ENCODE measurements around the gene CROCC2. TPM values are rescaled to one million over a fixed set of nuclear protein-coding genes. Genes with fewer than 3 reads are reported as not detected.
A peak's percentile ranks its signal among the peaks of the same experiment; 100 is the strongest.

The CROCC2 gene
- total and polyA plus RNA-seq, 12 donors: 0.07 to 0.65 (median 0.28) TPM; not detected in 6

GRCh38 chr2:241040081-241040803 lies 134.1 kb downstream of the CROCC2 start:
- peak in 1 of 7 donors; percentile 36 for DNase-seq
- no peak overlapping the region for H3K4me3 ChIP-seq
- no peaks in the 10 kb centered on the region for H3K9me3 ChIP-seq (replicated peaks in 1 of 3)
- no peaks in the 10 kb centered on the region for H3K27me3 ChIP-seq
- H3K4me1 ChIP-seq (replicated peaks in 1 of 2): no peaks in the 10 kb centered on the region
- TF ChIP-seq POLR2A (IDR thresholded peaks at IDR 0.05): no peak
- no peak for TF ChIP-seq CTCF (IDR thresholded peaks at IDR 0.05)
- no peak overlapping the region for H3K27ac ChIP-seq
- intact Hi-C loops (cut with DNase I): no loop called here
- peaks cover 0 to 5% of the 10 kb centered on the region in 2 donors for H3K36me3 ChIP-seq (replicated peaks in 1 of 2)
- 93 to 98% (median 96%) methylated on average over 7 to 13 of the region's 13 CpGs for WGBS, 4 donors

- intact Hi-C loops (cut with DNase I): no loop called here
- no peak overlapping the region for H3K27ac ChIP-seq
Observed at GRCh38 chr2:241041589-241042158, 135.5 kb downstream of the CROCC2 start.

More at GRCh38 chr2:241041589-241042158, 135.5 kb downstream of the CROCC2 start:
- H3K36me3 ChIP-seq (replicated peaks in 1 of 2): peaks cover 0 to 5% of the 10 kb centered on the region in 2 donors
- no peak for TF ChIP-seq POLR2A (IDR thresholded peaks at IDR 0.05)
- no peak for TF ChIP-seq CTCF (IDR thresholded peaks at IDR 0.05)
- peak in 1 of 7 donors; percentile 17 for DNase-seq
- H3K9me3 ChIP-seq (replicated peaks in 1 of 3): no peaks in the 10 kb centered on the region
- WGBS, 4 donors: 71 to 82% (median 76%) methylated on average over 5 of the region's 5 CpGs
- no peak overlapping the region for H3K4me3 ChIP-seq
- H3K27me3 ChIP-seq: no peaks in the 10 kb centered on the region
- H3K4me1 ChIP-seq (replicated peaks in 1 of 2): no peaks in the 10 kb centered on the region

Other genes starting within 250 kb of the CROCC2 start
- gene AQP12B, start 223.5 kb upstream of the CROCC2 start, total RNA-seq: not detected
- under 1 TPM in 2 of 3 donors, not detected in 1; 0.07 to 0.48 TPM for gene AQP12B, start 223.5 kb upstream of the CROCC2 start, polyA plus RNA-seq
- not detected for gene AQP12A, start 214.5 kb upstream of the CROCC2 start, total RNA-seq
- not detected for gene AQP12A, start 214.5 kb upstream of the CROCC2 start, polyA plus RNA-seq
- 10 to 100 TPM in 4 of 9 donors, 1 to 10 TPM in 2, under 1 TPM in 3; 0.35 to 51.3 (median 2.7) TPM for gene KIF1A, start 86.1 kb upstream of the CROCC2 start, total RNA-seq
- gene KIF1A, start 86.1 kb upstream of the CROCC2 start, polyA plus RNA-seq: 100 to 1,000 TPM in 1 of 3 donors, 10 to 100 TPM in 2; 11.0 to 106 (median 16.1) TPM
- 1 to 10 TPM in 1 of 9 donors, under 1 TPM in 5, not detected in 3; 0.14 to 1.2 (median 0.78) TPM for gene AGXT, start 37.5 kb upstream of the CROCC2 start, total RNA-seq
- under 1 TPM; 0.16 to 0.47 (median 0.26) TPM for gene AGXT, start 37.5 kb upstream of the CROCC2 start, polyA plus RNA-seq
- gene MAB21L4, start 10.2 kb upstream of the CROCC2 start, total RNA-seq: not detected
- under 1 TPM in 2 of 3 donors, not detected in 1; 0.10 to 0.32 TPM for gene MAB21L4, start 10.2 kb upstream of the CROCC2 start, polyA plus RNA-seq
- 10 to 100 TPM in 8 of 9 donors, 1 to 10 TPM in 1; 6.3 to 59.5 (median 23.8) TPM for gene SNED1, start 92.3 kb downstream of the CROCC2 start, total RNA-seq
- 10 to 100 TPM in 2 of 3 donors, 1 to 10 TPM in 1; 3.1 to 27.5 (median 17.7) TPM for gene SNED1, start 92.3 kb downstream of the CROCC2 start, polyA plus RNA-seq
- gene MTERF4, start 196.0 kb downstream of the CROCC2 start, total RNA-seq: 10 to 100 TPM; 24.6 to 39.2 (median 32.1) TPM
- gene MTERF4, start 196.0 kb downstream of the CROCC2 start, polyA plus RNA-seq: 10 to 100 TPM; 17.4 to 39.0 (median 32.2) TPM
- 1 to 10 TPM in 8 of 9 donors, under 1 TPM in 1; 0.72 to 8.9 (median 3.3) TPM for gene PASK, start 243.1 kb downstream of the CROCC2 start, total RNA-seq
- 1 to 10 TPM; 2.1 to 4.4 (median 4.2) TPM for gene PASK, start 243.1 kb downstream of the CROCC2 start, polyA plus RNA-seq
- gene PPP1R7, start 244.1 kb downstream of the CROCC2 start, total RNA-seq: 10 to 100 TPM; 26.2 to 79.9 (median 63.0) TPM
- 100 to 1,000 TPM in 1 of 3 donors, 10 to 100 TPM in 2; 50.0 to 128 (median 72.3) TPM for gene PPP1R7, start 244.1 kb downstream of the CROCC2 start, polyA plus RNA-seq